SU-DHL-6 (cell line): ENCODE data around the gene INSIG1.

Source experiments
- H2AFZ ChIP-seq: fragments of 200-600 bp; sonication (generic); 2 replicates; pipeline ENCODE4 v1.6.1; 2014; ENCODE audit warnings: low read depth, mild to moderate bottlenecking, moderate library complexity, mixed read lengths, antibody characterized with exemption, low read length; ENCODE audit not compliant: severe bottlenecking
- H3F3A ChIP-seq: fragments of 200-600 bp; shearing (Covaris generic); 2 replicates; pipeline ENCODE4 v1.6.0; 2016; ENCODE audit warnings: antibody characterized with exemption, mild to moderate bottlenecking; ENCODE audit not compliant: insufficient read depth
- H3K27ac ChIP-seq: fragments of 200-600 bp; sonication (generic); 2 replicates; pipeline ENCODE4 v1.5.1; 2016; ENCODE audit warnings: low read depth, mild to moderate bottlenecking, low read length, moderate library complexity, mixed read lengths
- H3K27me3 ChIP-seq: fragments of 200-600 bp; sonication (generic), shearing (Covaris generic); 2 replicates; pipeline ENCODE4 v1.6.0; 2014; ENCODE audit warnings: mild to moderate bottlenecking, low read length
- H3K36me3 ChIP-seq: fragments of 200-600 bp; sonication (generic); 2 replicates; pipeline ENCODE4 v1.6.1; 2014; ENCODE audit warnings: mild to moderate bottlenecking, low read length, mixed read lengths
- H3K4me2 ChIP-seq: fragments of 300-600, 200-600 bp; shearing (Covaris generic), sonication (generic); 2 replicates; pipeline ENCODE4 v1.6.0; 2014; ENCODE audit warnings: low read length, low read depth, mild to moderate bottlenecking; ENCODE audit not compliant: poor library complexity, severe bottlenecking
- H3K4me3 ChIP-seq: fragments of 200-600 bp; sonication (generic); 2 replicates; pipeline ENCODE4 v1.5.1; 2014; ENCODE audit warnings: antibody characterized with exemption, low read length, mild to moderate bottlenecking, mixed read lengths; ENCODE audit not compliant: insufficient read depth, poor library complexity, severe bottlenecking
- H3K79me2 ChIP-seq: fragments of 200-600 bp; sonication (generic); 2 replicates; pipeline ENCODE4 v1.6.1; 2014; ENCODE audit warnings: mild to moderate bottlenecking, low read length, moderate library complexity; ENCODE audit not compliant: insufficient read depth
- H3K9ac ChIP-seq: fragments of 200-600 bp; sonication (generic); 2 replicates; pipeline ENCODE4 v1.7.0; 2014; ENCODE audit warnings: mild to moderate bottlenecking, low read length
- H3K9me2 ChIP-seq: fragments of 200-600 bp; sonication (generic); replicated peaks from 2 replicates; pipeline ENCODE4 v1.6.1; 2014; ENCODE audit warnings: low read length; ENCODE audit not compliant: insufficient read depth
- H3K9me3 ChIP-seq: fragments of 200-600 bp; sonication (generic); 2 replicates; pipeline ENCODE4 v1.6.1; 2014; ENCODE audit warnings: low read length, mixed read lengths; ENCODE audit not compliant: insufficient read depth
- H4K20me1 ChIP-seq: fragments of 200-600 bp; sonication (generic); 2 replicates; pipeline ENCODE4 v1.6.1; 2014; ENCODE audit warnings: low read depth, mild to moderate bottlenecking, antibody characterized with exemption, low read length, moderate library complexity, mixed read lengths
- EZH2phosphoT487 ChIP-seq: fragments of 200-600 bp; sonication (generic), shearing (Covaris generic); conservative IDR thresholded peaks from 2 replicates; pipeline ENCODE4 v1.6.1; 2018; ENCODE audit warnings: mild to moderate bottlenecking, antibody characterized with exemption, low read length, moderate library complexity, mixed read lengths
- TF ChIP-seq, protein P1 (sequence below): fragments of 200-600 bp; sonication (generic); IDR thresholded peaks from one replicate; pipeline ENCODE4 v1.5.1; 2017; ENCODE audit warnings: antibody characterized with exemption, mild to moderate bottlenecking, low read length, moderate library complexity; ENCODE audit not compliant: insufficient read depth, poor library complexity, severe bottlenecking

INSIG1 gene

DNA sequence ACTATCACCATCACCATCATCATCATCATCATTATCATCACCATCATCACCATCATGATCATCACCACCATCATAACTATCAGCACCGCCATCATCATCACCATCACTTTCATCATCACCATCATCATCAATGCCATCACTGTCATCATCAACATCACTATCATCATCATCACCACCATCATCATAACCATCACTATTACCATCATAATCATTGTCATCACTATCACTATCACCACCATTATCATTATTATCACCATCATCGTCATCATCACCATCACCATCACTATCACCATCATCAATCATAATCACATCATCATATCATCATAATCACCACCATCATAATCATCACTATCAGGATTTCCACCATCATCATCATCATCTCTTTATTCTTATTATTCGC lies 20.6 kb downstream of the INSIG1 start:
- no peak overlapping the region for H3K4me3 ChIP-seq
- H4K20me1 ChIP-seq, result no peaks in the 10 kb centered on the region
- no peaks in the 10 kb centered on the region for H3K27me3 ChIP-seq
- H3K27ac ChIP-seq, result no peak overlapping the region
- no peak overlapping the region for H3K9ac ChIP-seq
- no peak overlapping the region for H3K4me2 ChIP-seq
- H3F3A ChIP-seq, result no peaks in the 10 kb centered on the region
- no peaks in the 10 kb centered on the region for H3K79me2 ChIP-seq
- H3K9me2 ChIP-seq, result no peaks in the 10 kb centered on the region
- TF ChIP-seq, protein P1, sequence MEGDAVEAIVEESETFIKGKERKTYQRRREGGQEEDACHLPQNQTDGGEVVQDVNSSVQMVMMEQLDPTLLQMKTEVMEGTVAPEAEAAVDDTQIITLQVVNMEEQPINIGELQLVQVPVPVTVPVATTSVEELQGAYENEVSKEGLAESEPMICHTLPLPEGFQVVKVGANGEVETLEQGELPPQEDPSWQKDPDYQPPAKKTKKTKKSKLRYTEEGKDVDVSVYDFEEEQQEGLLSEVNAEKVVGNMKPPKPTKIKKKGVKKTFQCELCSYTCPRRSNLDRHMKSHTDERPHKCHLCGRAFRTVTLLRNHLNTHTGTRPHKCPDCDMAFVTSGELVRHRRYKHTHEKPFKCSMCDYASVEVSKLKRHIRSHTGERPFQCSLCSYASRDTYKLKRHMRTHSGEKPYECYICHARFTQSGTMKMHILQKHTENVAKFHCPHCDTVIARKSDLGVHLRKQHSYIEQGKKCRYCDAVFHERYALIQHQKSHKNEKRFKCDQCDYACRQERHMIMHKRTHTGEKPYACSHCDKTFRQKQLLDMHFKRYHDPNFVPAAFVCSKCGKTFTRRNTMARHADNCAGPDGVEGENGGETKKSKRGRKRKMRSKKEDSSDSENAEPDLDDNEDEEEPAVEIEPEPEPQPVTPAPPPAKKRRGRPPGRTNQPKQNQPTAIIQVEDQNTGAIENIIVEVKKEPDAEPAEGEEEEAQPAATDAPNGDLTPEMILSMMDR, result no peak
- TF ChIP-seq EZH2phosphoT487, result no peak
- no peak overlapping the region for H2AFZ ChIP-seq
- no peaks in the 10 kb centered on the region for H3K36me3 ChIP-seq
- H3K9me3 ChIP-seq, result peaks cover 4% of the 10 kb centered on the region; the same call in 1 of the 2 replicates

DNA sequence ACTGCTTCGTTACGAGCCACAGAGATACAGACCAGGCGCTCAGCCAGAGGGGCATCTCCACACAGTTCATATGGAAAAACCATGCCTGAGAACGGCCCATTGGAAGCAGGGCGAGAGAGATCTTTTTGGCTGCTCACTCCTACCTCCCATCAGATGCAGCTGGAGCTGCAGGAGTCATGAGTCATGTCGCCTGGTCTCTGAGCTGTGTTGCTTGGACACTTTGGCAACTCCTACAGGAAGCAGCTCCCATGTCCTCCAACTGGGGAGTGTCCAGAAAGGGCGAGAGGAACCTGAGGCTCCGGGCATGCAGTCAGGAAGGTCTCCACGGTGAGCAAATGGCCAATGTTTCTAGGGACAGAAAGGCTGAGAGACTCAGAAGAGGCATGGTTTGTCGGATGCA lies 24.9 kb downstream of the INSIG1 start:
- no peaks in the 10 kb centered on the region for H3K79me2 ChIP-seq
- H3K9ac ChIP-seq, result no peak overlapping the region
- H3F3A ChIP-seq, result no peaks in the 10 kb centered on the region
- TF ChIP-seq, protein P1, result no peak
- H4K20me1 ChIP-seq, result no peaks in the 10 kb centered on the region
- no peak overlapping the region for H2AFZ ChIP-seq
- no peak overlapping the region for H3K4me2 ChIP-seq
- H3K4me3 ChIP-seq, result no peak overlapping the region
- H3K9me3 ChIP-seq, result peaks cover 6% of the 10 kb centered on the region; the same call in 1 of the 2 replicates
- H3K36me3 ChIP-seq, result no peaks in the 10 kb centered on the region
- no peaks in the 10 kb centered on the region for H3K27me3 ChIP-seq
- no peak overlapping the region for H3K27ac ChIP-seq
- H3K9me2 ChIP-seq, result no peaks in the 10 kb centered on the region

DNA sequence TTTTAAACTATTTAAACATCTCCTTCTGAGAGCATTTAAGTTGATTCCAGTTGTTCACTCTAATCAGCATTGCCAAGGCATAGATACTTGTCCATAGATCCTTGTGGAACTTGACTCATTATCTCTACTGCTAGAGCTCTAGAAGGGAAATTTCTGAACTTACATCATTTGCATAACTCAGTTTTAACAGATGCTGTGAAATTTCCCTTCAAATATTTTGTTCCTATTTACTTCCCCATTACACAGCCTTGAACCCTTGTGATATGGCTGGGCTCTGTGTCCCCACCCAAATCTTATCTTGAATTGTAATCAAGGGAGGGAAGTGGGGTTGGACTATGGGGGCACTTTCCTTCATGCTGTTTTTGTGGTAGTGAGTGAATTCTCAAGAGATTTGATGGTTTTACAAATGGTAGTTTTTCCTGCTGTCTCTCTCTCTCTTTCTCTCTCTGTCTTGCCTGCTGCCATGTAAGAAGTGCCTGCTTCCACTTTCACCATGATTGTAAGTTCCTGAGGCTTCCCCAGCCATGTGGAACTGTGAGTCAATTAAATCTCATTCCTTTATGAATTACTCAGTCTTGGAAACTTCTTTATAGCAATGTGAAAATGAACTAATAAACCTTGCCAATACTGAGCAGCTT lies 25.4 kb downstream of the INSIG1 start:
- Histone ChIP-seq H3K4me3 (no peak overlapping the region), H3F3A (no peaks in the 10 kb centered on the region), H3K79me2 (no peaks in the 10 kb centered on the region), H3K9me3 (peaks cover 6% of the 10 kb centered on the region; the same call in 1 of the 2 replicates), H3K4me2 (no peak overlapping the region), H3K27ac (no peak overlapping the region), H2AFZ (no peak overlapping the region), H3K36me3 (no peaks in the 10 kb centered on the region), H3K27me3 (no peaks in the 10 kb centered on the region), H3K9ac (no peak overlapping the region), H4K20me1 (no peaks in the 10 kb centered on the region), H3K9me2 (no peaks in the 10 kb centered on the region)
- TF ChIP-seq EZH2phosphoT487, result no peak
- TF ChIP-seq, protein P1, result no peak
